H1 (cell line): Measurements from ENCODE around the gene FREM1. TPM values are rescaled to one million over a fixed set of nuclear protein-coding genes. Genes with fewer than 3 reads are reported as not detected.

Experiments
- CTCF ChIA-PET: fragments of 300-600 bp; sonication (Branson Sonifier 250); formaldehyde crosslinking; loops from one replicate; lab custom pipeline; 2021; ENCODE audit not compliant: partially characterized antibody; lab: Charles Lee
- POLR2A ChIA-PET: fragments of 300-600 bp; sonication (Branson Sonifier 250); formaldehyde crosslinking; loops from one replicate; lab custom pipeline; 2021; ENCODE audit warnings: inconsistent platforms; ENCODE audit not compliant: partially characterized antibody; lab: Charles Lee
- DNase-seq, 2 experiments: peaks; one replicate each; pipeline versions ENCODE4 v3.0.0 to v3.0.0-alpha.2; 2010 to 2022; ENCODE audit warnings: low spot score in 2 of 2, low read depth in 1 of 2, mixed read lengths in 1 of 2
- FAIRE-seq: peaks from 2 replicates; lab custom pipeline; 2011; peaks lifted over from hg19 to GRCh38; lab: Jason Lieb, UNC
- H2AFZ ChIP-seq: 2 replicates; pipeline ENCODE4 v1.8.1; 2012; ENCODE audit warnings: low read length, inconsistent platforms
- H2AK5ac ChIP-seq: 2 replicates; pipeline ENCODE4 v1.6.1; 2013; ENCODE audit warnings: low read depth, low read length
- H2BK120ac ChIP-seq: replicated peaks from 2 replicates; pipeline ENCODE3; 2013; ENCODE audit warnings: low read depth, low read length, inconsistent platforms
- H2BK12ac ChIP-seq: 2 replicates; pipeline ENCODE4 v1.6.1; 2013; ENCODE audit warnings: low read depth, low read length
- H2BK15ac ChIP-seq: 2 replicates; pipeline ENCODE4 v1.6.1; 2013; ENCODE audit warnings: low read length
- H2BK20ac ChIP-seq: 2 replicates; pipeline ENCODE4 v1.6.1; 2013; ENCODE audit warnings: low read length
- H2BK5ac ChIP-seq: 2 replicates; pipeline ENCODE4 v1.6.1; 2013; ENCODE audit warnings: low read depth, low read length
- H3K14ac ChIP-seq: 2 replicates; pipeline ENCODE4 v1.6.1; 2013; ENCODE audit warnings: inconsistent platforms; ENCODE audit not compliant: insufficient read length
- H3K18ac ChIP-seq: 2 replicates; pipeline ENCODE4 v1.6.1; 2013; ENCODE audit warnings: low read length; ENCODE audit errors: extremely low read depth
- H3K23ac ChIP-seq: 2 replicates; pipeline ENCODE4 v1.6.1; 2013; ENCODE audit warnings: inconsistent platforms; ENCODE audit not compliant: insufficient read length
- H3K23me2 ChIP-seq: 2 replicates; pipeline ENCODE4 v1.6.1; 2013; ENCODE audit warnings: low read depth, low read length
- H3K27ac ChIP-seq: 2 replicates; pipeline ENCODE4 v1.6.1; 2011; ENCODE audit warnings: low read depth, low read length, inconsistent platforms
- H3K27me3 ChIP-seq, 4 experiments: replicated peaks in 1 of 4; 1 replicate in 1 of 4; 2 replicates in 3 of 4; pipeline versions ENCODE4 v1.6.1 to v1.8.1; 2011 to 2013; ENCODE audit warnings: low read length in 3 of 4, mild to moderate bottlenecking in 3 of 4, inconsistent platforms in 2 of 4, mixed read lengths in 2 of 4, moderate library complexity in 1 of 4; ENCODE audit not compliant: control insufficient read depth in 3 of 4, insufficient read depth in 3 of 4; ENCODE audit errors: extremely low read depth in 1 of 4
- H3K36me3 ChIP-seq, 4 experiments: 2 replicates each; pipeline versions ENCODE4 v1.6.1 to v1.8.1; 2011 to 2013; ENCODE audit warnings: mild to moderate bottlenecking in 4 of 4, low read length in 3 of 4, moderate library complexity in 2 of 4, control low read depth in 1 of 4, inconsistent platforms in 1 of 4; ENCODE audit not compliant: insufficient read depth in 4 of 4, control insufficient read depth in 2 of 4
- H3K4ac ChIP-seq: replicated peaks from 2 replicates; pipeline ENCODE3; 2013; ENCODE audit warnings: low read length, low read depth, mixed read lengths, inconsistent platforms; ENCODE audit not compliant: insufficient read length
- H3K4me1 ChIP-seq, 4 experiments: replicated peaks in 1 of 4; 1 replicate in 1 of 4; 2 replicates in 3 of 4; pipeline versions ENCODE4 v1.6.1 to v1.8.1; 2011 to 2013; ENCODE audit warnings: low read length in 3 of 4, inconsistent platforms in 2 of 4, mixed read lengths in 1 of 4; ENCODE audit not compliant: insufficient read depth in 4 of 4, control insufficient read depth in 3 of 4
- H3K4me2 ChIP-seq, 2 experiments: 2 replicates each; pipeline versions ENCODE4 v1.6.1 to v1.8.1; 2011 to 2013; ENCODE audit warnings: low read depth in 2 of 2, low read length in 2 of 2, control low read depth in 1 of 2, inconsistent platforms in 1 of 2, mild to moderate bottlenecking in 1 of 2; ENCODE audit not compliant: insufficient read depth in 1 of 2
- H3K4me3 ChIP-seq, 4 experiments: fragments of 200-600, 300-600 bp in 1 of 4; sonication (generic), shearing (Covaris generic), sonication (Bioruptor Twin) in 1 of 4; 2 replicates each; pipeline versions ENCODE4 v1.5.1 to v1.8.1; 2011 to 2016; ENCODE audit warnings: low read length in 4 of 4, low read depth in 3 of 4, control low read depth in 2 of 4, inconsistent platforms in 2 of 4, mild to moderate bottlenecking in 2 of 4, mixed read lengths in 1 of 4, moderate library complexity in 1 of 4; ENCODE audit not compliant: insufficient read depth in 2 of 4; ENCODE audit errors: extremely low read depth in 1 of 4
- H3K56ac ChIP-seq: replicated peaks from 2 replicates; pipeline ENCODE3; 2013; ENCODE audit warnings: low read depth, mild to moderate bottlenecking, mixed read lengths, low read length, inconsistent platforms; ENCODE audit not compliant: insufficient read length
- H3K79me1 ChIP-seq: 2 replicates; pipeline ENCODE4 v1.6.1; 2013; ENCODE audit warnings: low read depth, low read length, control low read depth
- H3K79me2 ChIP-seq, 2 experiments: 2 replicates each; pipeline versions ENCODE4 v1.6.1 to v1.8.1; 2012 to 2013; ENCODE audit warnings: low read length in 2 of 2, mild to moderate bottlenecking in 2 of 2, inconsistent platforms in 1 of 2; ENCODE audit not compliant: insufficient read depth in 2 of 2, control insufficient read depth in 1 of 2
- H3K9ac ChIP-seq, 4 experiments: replicated peaks in 1 of 4; 1 replicate in 1 of 4; 2 replicates in 3 of 4; pipeline versions ENCODE4 v1.6.1 to v1.8.1; 2011 to 2013; ENCODE audit warnings: low read depth in 3 of 4, low read length in 3 of 4, control low read depth in 2 of 4, mild to moderate bottlenecking in 2 of 4, moderate library complexity in 2 of 4, inconsistent platforms in 1 of 4; ENCODE audit errors: extremely low read depth in 1 of 4
- H3K9me3 ChIP-seq, 2 experiments: 2 replicates each; pipeline versions ENCODE4 v1.6.1 to v1.8.1; 2012 to 2013; ENCODE audit warnings: mild to moderate bottlenecking in 2 of 2, moderate library complexity in 2 of 2, control low read depth in 1 of 2, inconsistent platforms in 1 of 2, low read depth in 1 of 2, low read length in 1 of 2, mixed read lengths in 1 of 2; ENCODE audit not compliant: insufficient read depth in 2 of 2
- H4K20me1 ChIP-seq, 2 experiments: replicated peaks in 1 of 2; 2 replicates each; pipeline versions ENCODE3 to v1.8.1; 2011 to 2013; ENCODE audit warnings: inconsistent platforms in 2 of 2, low read length in 2 of 2, mild to moderate bottlenecking in 1 of 2; ENCODE audit not compliant: insufficient read depth in 2 of 2, control insufficient read depth in 1 of 2
- H4K5ac ChIP-seq: 2 replicates; pipeline ENCODE4 v1.6.1; 2013; ENCODE audit warnings: low read length, low read depth, mixed read lengths, inconsistent platforms; ENCODE audit not compliant: insufficient read length
- H4K8ac ChIP-seq: 2 replicates; pipeline ENCODE4 v1.8.0; 2013; ENCODE audit warnings: mild to moderate bottlenecking, moderate library complexity, low read length, inconsistent platforms; ENCODE audit not compliant: insufficient read depth; ENCODE audit errors: extremely low read depth
- H4K91ac ChIP-seq: replicated peaks from 2 replicates; pipeline ENCODE3; 2013; ENCODE audit warnings: low read length, mixed read lengths, inconsistent platforms; ENCODE audit not compliant: insufficient read length
- CBX8 ChIP-seq: fragments of 300-800, 300-1000 bp; sonication (generic); IDR thresholded peaks from 2 replicates; pipeline ENCODE4 v1.7.1; 2016; ENCODE audit warnings: low read depth, low read length, borderline replicate concordance
- CEBPB ChIP-seq: IDR thresholded peaks from 2 replicates; pipeline ENCODE4 v1.6.1; 2012; ENCODE audit warnings: low read depth, low read length
- GTF2F1 ChIP-seq: IDR thresholded peaks from 2 replicates; pipeline ENCODE4 v1.6.1; 2012; ENCODE audit warnings: low read depth, low read length, improper control_type of control experiment, borderline replicate concordance
- JUN ChIP-seq: IDR thresholded peaks from 2 replicates; pipeline ENCODE4 v1.6.1; 2011; ENCODE audit warnings: low read depth, mild to moderate bottlenecking, improper control_type of control experiment, low read length
- JUND ChIP-seq: IDR thresholded peaks from 2 replicates; pipeline ENCODE4 v1.6.1; 2011; ENCODE audit warnings: mild to moderate bottlenecking, improper control_type of control experiment, low read length
- POLR2A ChIP-seq, 2 experiments: IDR thresholded peaks; 1 replicate in 1 of 2; 2 replicates in 1 of 2; pipeline ENCODE4 v1.6.1; 2011; ENCODE audit warnings: low read depth in 2 of 2, low read length in 2 of 2, mild to moderate bottlenecking in 2 of 2; ENCODE audit errors: control extremely low read depth in 1 of 2
- RAD21 ChIP-seq, 2 experiments: IDR thresholded peaks in 1 of 2; conservative IDR thresholded peaks in 1 of 2; 2 replicates each; pipeline ENCODE4 v1.6.1; 2011; ENCODE audit warnings: low read depth in 2 of 2, low read length in 2 of 2, improper control_type of control experiment in 1 of 2, inconsistent platforms in 1 of 2, mild to moderate bottlenecking in 1 of 2, moderate library complexity in 1 of 2
- RBBP5 ChIP-seq: IDR thresholded peaks from 2 replicates; pipeline ENCODE4 v1.7.1; 2012; ENCODE audit warnings: low read depth, mild to moderate bottlenecking, inconsistent platforms, low read length, moderate library complexity, borderline replicate concordance
- TAF1 ChIP-seq: IDR thresholded peaks from 2 replicates; pipeline ENCODE4 v1.6.1; 2011; ENCODE audit warnings: mild to moderate bottlenecking, low read depth, low read length
- TCF12 ChIP-seq: IDR thresholded peaks from 2 replicates; pipeline ENCODE4 v1.6.1; 2011; ENCODE audit warnings: low read depth, mild to moderate bottlenecking, low read length
- WGBS, 2 experiments: shearing (Covaris generic) in 1 of 2; methylation state at CpG; one replicate each; pipeline versions ENCODE4 v1.1.6 to v1.1.7; 2013 to 2015; ENCODE audit warnings: low lambda C conversion rate in 2 of 2, mixed read lengths in 2 of 2, inconsistent platforms in 1 of 2, low coverage in 1 of 2, missing lambda C conversion rate in 1 of 2; ENCODE audit not compliant: insufficient replicate concordance in 2 of 2, insufficient coverage in 1 of 2, insufficient read length in 1 of 2; ENCODE audit errors: extremely low coverage in 1 of 2, missing lambda C conversion rate in 1 of 2; 5-methylcytosine and 5-hydroxymethylcytosine counted together
- polyA plus RNA-seq, 7 experiments: library from polyadenylated mRNA; depleted of rRNA in 3 of 7; stranded (reverse) in 5 of 7; unstranded in 2 of 7; fragments of >200 nt in 5 of 7; fragments of 200-250 nt in 2 of 7; gene quantifications; 1 replicate in 5 of 7; 2 replicates in 1 of 7; 4 replicates in 1 of 7; pipeline versions ENCODE4 v1.2.1 to v1.2.3, GENCODE V29; 2011 to 2013; ENCODE audit warnings: missing spikeins in 2 of 7, mixed read lengths in 2 of 7
- total RNA-seq: library from RNA; stranded (reverse); fragmentation: NEBNext Ultra II Directional; extraction: Animal tissue kit (Norgen Biotek cat#: 25700); gene quantifications from 2 replicates; pipeline ENCODE4 v1.2.1, GENCODE V29; 2021

Gene FREM1
- total and polyA plus RNA-seq, 2 of the 8 experiments (the other 6 are each of a cell fraction or from before 2014, with no cell fraction given), result 2.6 to 3.1 TPM

- Histone ChIP-seq H2BK12ac (no peak overlapping the region), H2AFZ (no peak overlapping the region), H4K8ac (no peak overlapping the region), H3K4me3 (no peak overlapping the region), H4K5ac (no peak overlapping the region), H4K20me1 (no peaks in the 10 kb centered on the region), H3K79me1 (no peaks in the 10 kb centered on the region), H3K4ac (no peak overlapping the region), H3K9ac (no peak overlapping the region), H3K27ac (no peak overlapping the region), H3K23me2 (no peaks in the 10 kb centered on the region), H2BK20ac (no peak overlapping the region), H3K79me2 (no peaks in the 10 kb centered on the region), H2BK5ac (no peak overlapping the region), H2BK15ac (no peak overlapping the region), H2AK5ac (no peak overlapping the region), H3K18ac (no peak overlapping the region), H3K56ac (no peak overlapping the region), H3K4me2 (no peak overlapping the region), H3K23ac (no peak overlapping the region), H4K91ac (no peak overlapping the region), H3K4me1 (no peaks in the 10 kb centered on the region), H3K14ac (no peak overlapping the region), H2BK120ac (no peak overlapping the region), H3K9me3 (no peaks in the 10 kb centered on the region), H3K36me3 (no peaks in the 10 kb centered on the region), H3K27me3 (no peaks in the 10 kb centered on the region)
- ChIA-PET POLR2A (no interaction called here), CTCF (interaction anchor here (0.9 to 7.3 kb wide), 13 partner anchors 12 to 1633 kb away, joined by 3 to 63 read pairs (median 4); no protein-coding TSS in a partner anchor)
- DNase-seq (no peak), FAIRE-seq (no peak)
- TF ChIP-seq POLR2A (IDR thresholded peaks at IDR 0.05; ENCODE audit: control extremely low read depth in 1 of 2, low read depth in 2 of 2, low read length in 2 of 2) (no peak), JUN (no peak), RAD21 (IDR thresholded peaks at IDR 0.05 in 1 of 2, conservative IDR thresholded peaks at IDR 0.05 in 1 of 2; ENCODE audit: low read depth in 2 of 2, low read length in 2 of 2) (no peak), RBBP5 (no peak), GTF2F1 (no peak), TCF12 (no peak), TAF1 (no peak), CEBPB (no peak), CBX8 (no peak), JUND (no peak)
- 92% methylated on average over 7 of the region's 7 CpGs; no CpG with 5 or more reads in 1 of the 2 experiments for WGBS, 2 experiments
These were observed 139.6 kb downstream of the FREM1 start for GRCh38 chr9:14770592-14770991.
